Mesothelial cell of epicardium (in vitro differentiated cells): ENCODE data around the gene MFAP4. TPM values are rescaled to one million over a fixed set of nuclear protein-coding genes. Genes with fewer than 3 reads are reported as not detected.

Experiments used
- DNase-seq, 2 experiments: peaks; one replicate each; pipeline ENCODE4 v3.0.0; 2021; ENCODE audit warnings: low spot score in 2 of 2; ENCODE audit not compliant: unreplicated experiment in 2 of 2
- H3K27ac Mint-ChIP-seq: 2 replicates; pipeline ENCODE4 v1.8.0; 2021; ENCODE audit warnings: mixed read lengths
- H3K27me3 Mint-ChIP-seq: 2 replicates; pipeline ENCODE4 v1.8.0; 2021; ENCODE audit warnings: low read depth, mixed read lengths
- H3K36me3 Mint-ChIP-seq: 2 replicates; pipeline ENCODE4 v1.8.0; 2021; ENCODE audit warnings: mixed read lengths
- H3K4me1 Mint-ChIP-seq: 2 replicates; pipeline ENCODE4 v1.8.0; 2021; ENCODE audit warnings: mixed read lengths
- H3K4me3 Mint-ChIP-seq: 2 replicates; pipeline ENCODE4 v1.8.0; 2021; ENCODE audit warnings: mild to moderate bottlenecking, moderate library complexity, mixed read lengths
- H3K9me3 Mint-ChIP-seq: 2 replicates; pipeline ENCODE4 v1.8.0; 2021; ENCODE audit warnings: mixed read lengths
- CTCF ChIP-seq: fragments of 200-600 bp; sonication (generic); IDR thresholded peaks from one replicate; pipeline ENCODE4 v1.5.0; 2021; ENCODE audit warnings: antibody characterized with exemption; ENCODE audit not compliant: unreplicated experiment
- total RNA-seq: library from RNA; stranded (reverse); gene quantifications from 3 replicates; pipeline ENCODE4 v1.2.1, GENCODE V29; 2021

Gene MFAP4
- total RNA-seq, 1 donor from 2014 or later, result 213 TPM

GRCh38 chr17:19415806-19416775, 29.1 kb upstream of the MFAP4 start:
- Mint-ChIP-seq H3K36me3 (no peaks in the 10 kb centered on the region), H3K9me3 (peaks cover 3% of the 10 kb centered on the region), H3K27ac (no peak overlapping the region), H3K27me3 (no peaks in the 10 kb centered on the region), H3K4me1 (peaks cover 9% of the 10 kb centered on the region), H3K4me3 (no peak overlapping the region)
- DNase-seq, result no peak
- no peak for TF ChIP-seq CTCF

- Mint-ChIP-seq H3K27me3 (peaks cover 3% of the 10 kb centered on the region), H3K27ac (no peak overlapping the region), H3K4me1 (peaks cover 15% of the 10 kb centered on the region), H3K4me3 (no peak overlapping the region), H3K9me3 (no peaks in the 10 kb centered on the region), H3K36me3 (no peaks in the 10 kb centered on the region)
- no peak for DNase-seq
- TF ChIP-seq CTCF, result no peak
These were observed 28.3 kb upstream of the MFAP4 start for GRCh38 chr17:19415311-19415710.

GRCh38 chr17:19414396-19415280, 27.6 kb upstream of the MFAP4 start:
- Mint-ChIP-seq H3K4me3 (no peak overlapping the region), H3K27me3 (peaks cover 7% of the 10 kb centered on the region), H3K36me3 (no peaks in the 10 kb centered on the region), H3K9me3 (no peaks in the 10 kb centered on the region), H3K4me1 (peaks cover 19% of the 10 kb centered on the region), H3K27ac (no peak overlapping the region)
- no peak for TF ChIP-seq CTCF
- DNase-seq, result no peak

GRCh38 chr17:19413761-19414160, 26.8 kb upstream of the MFAP4 start:
- Mint-ChIP-seq H3K4me1 (peaks cover 19% of the 10 kb centered on the region), H3K27me3 (peaks cover 7% of the 10 kb centered on the region), H3K4me3 (no peak overlapping the region), H3K36me3 (no peaks in the 10 kb centered on the region), H3K27ac (no peak overlapping the region), H3K9me3 (no peaks in the 10 kb centered on the region)
- no peak for DNase-seq
- no peak for TF ChIP-seq CTCF

- no peak for TF ChIP-seq CTCF
- no peak for DNase-seq
- H3K4me1 Mint-ChIP-seq, result peaks cover 19% of the 10 kb centered on the region
- no peaks in the 10 kb centered on the region for H3K36me3 Mint-ChIP-seq
- H3K9me3 Mint-ChIP-seq, result no peaks in the 10 kb centered on the region
- H3K27me3 Mint-ChIP-seq, result peaks cover 7% of the 10 kb centered on the region
- no peak overlapping the region for H3K27ac Mint-ChIP-seq
- no peak overlapping the region for H3K4me3 Mint-ChIP-seq
These were observed 26.0 kb upstream of the MFAP4 start for GRCh38 chr17:19412984-19413383.
